HEK293 (cell line): Measurements from ENCODE around the gene WDR82.

Experiments used
- BCL11A ChIP-seq: fragments of 450-650 bp; formaldehyde crosslinking; IDR thresholded peaks from 2 replicates; pipeline ENCODE4 v1.5.1; 2016; ENCODE audit warnings: low read depth, missing biosample characterization, missing genetic modification characterization
- KLF1 ChIP-seq: fragments of 450-650 bp; formaldehyde crosslinking; IDR thresholded peaks from 2 replicates; pipeline ENCODE4 v1.5.1; 2016; ENCODE audit warnings: missing biosample characterization, missing genetic modification characterization
- KLF16 ChIP-seq: fragments of 450-650 bp; formaldehyde crosslinking; IDR thresholded peaks from 2 replicates; pipeline ENCODE4 v1.5.1; 2017; ENCODE audit warnings: missing biosample characterization, missing genetic modification characterization
- KLF9 ChIP-seq: fragments of 450-650 bp; formaldehyde crosslinking; IDR thresholded peaks from 2 replicates; pipeline ENCODE4 v1.5.1; 2016; ENCODE audit warnings: missing biosample characterization, missing genetic modification characterization, low read depth
- MEIS1 ChIP-seq: sonication (generic); formaldehyde crosslinking; IDR thresholded peaks from 2 replicates; pipeline ENCODE4 v1.8.1; 2022; ENCODE audit warnings: missing genetic modification reagents, mild to moderate bottlenecking, borderline replicate concordance
- MYNN ChIP-seq: fragments of 450-650 bp; formaldehyde crosslinking; IDR thresholded peaks from 2 replicates; pipeline ENCODE4 v1.5.1; 2016; ENCODE audit warnings: missing biosample characterization, missing genetic modification characterization, borderline replicate concordance
- OVOL3 ChIP-seq: fragments of 450-650 bp; formaldehyde crosslinking; IDR thresholded peaks from 2 replicates; pipeline ENCODE4 v1.5.1; 2016; ENCODE audit warnings: missing biosample characterization, missing genetic modification characterization
- PATZ1 ChIP-seq: fragments of 450-650 bp; formaldehyde crosslinking; IDR thresholded peaks from 2 replicates; pipeline ENCODE4 v1.5.1; 2016; ENCODE audit warnings: missing biosample characterization, missing genetic modification characterization
- ZBTB10 ChIP-seq: fragments of 450-650 bp; formaldehyde crosslinking; IDR thresholded peaks from 2 replicates; pipeline ENCODE4 v1.5.1; 2016; ENCODE audit warnings: missing biosample characterization, missing genetic modification characterization
- ZBTB17 ChIP-seq: fragments of 450-650 bp; formaldehyde crosslinking; IDR thresholded peaks from 2 replicates; pipeline ENCODE4 v1.5.1; 2016; ENCODE audit warnings: missing biosample characterization, missing genetic modification characterization
- ZBTB20 ChIP-seq: fragments of 450-650 bp; formaldehyde crosslinking; IDR thresholded peaks from 2 replicates; pipeline ENCODE4 v1.5.1; 2016; ENCODE audit warnings: missing biosample characterization, missing genetic modification characterization
- ZIC2 ChIP-seq: fragments of 450-650 bp; formaldehyde crosslinking; IDR thresholded peaks from 2 replicates; pipeline ENCODE4 v1.5.1; 2016; ENCODE audit warnings: missing biosample characterization, missing genetic modification characterization
- ZNF121 ChIP-seq: fragments of 450-650 bp; formaldehyde crosslinking; IDR thresholded peaks from 2 replicates; pipeline ENCODE4 v1.5.1; 2016; ENCODE audit warnings: missing biosample characterization, missing genetic modification characterization
- ZNF155 ChIP-seq: fragments of 450-650 bp; formaldehyde crosslinking; IDR thresholded peaks from 2 replicates; pipeline ENCODE4 v1.5.1; 2016; ENCODE audit warnings: missing biosample characterization, missing genetic modification characterization
- ZNF157 ChIP-seq: fragments of 450-650 bp; formaldehyde crosslinking; IDR thresholded peaks from 2 replicates; pipeline ENCODE4 v1.5.1; 2016; ENCODE audit warnings: missing biosample characterization, missing genetic modification characterization
- ZNF16 ChIP-seq: fragments of 450-650 bp; formaldehyde crosslinking; IDR thresholded peaks from 2 replicates; pipeline ENCODE4 v1.5.1; 2016; ENCODE audit warnings: low read depth, missing biosample characterization, missing genetic modification characterization
- ZNF18 ChIP-seq: fragments of 450-650 bp; formaldehyde crosslinking; IDR thresholded peaks from 2 replicates; pipeline ENCODE4 v1.5.1; 2016; ENCODE audit warnings: missing biosample characterization, missing genetic modification characterization
- ZNF2 ChIP-seq: fragments of 450-650 bp; formaldehyde crosslinking; IDR thresholded peaks from 2 replicates; pipeline ENCODE4 v1.5.1; 2016; ENCODE audit warnings: missing biosample characterization, missing genetic modification characterization
- ZNF214 ChIP-seq: fragments of 450-650 bp; formaldehyde crosslinking; IDR thresholded peaks from 2 replicates; pipeline ENCODE4 v1.5.1; 2017; ENCODE audit warnings: missing biosample characterization, mild to moderate bottlenecking, missing genetic modification characterization, borderline replicate concordance
- ZNF24 ChIP-seq: fragments of 450-650 bp; formaldehyde crosslinking; IDR thresholded peaks from 2 replicates; pipeline ENCODE4 v1.5.1; 2016; ENCODE audit warnings: missing biosample characterization, missing genetic modification characterization
- ZNF362 ChIP-seq: fragments of 450-650 bp; formaldehyde crosslinking; IDR thresholded peaks from 2 replicates; pipeline ENCODE4 v1.5.1; 2016; ENCODE audit warnings: missing biosample characterization, missing genetic modification characterization
- ZNF707 ChIP-seq: fragments of 450-650 bp; formaldehyde crosslinking; IDR thresholded peaks from 2 replicates; pipeline ENCODE4 v1.5.1; 2016; ENCODE audit warnings: missing biosample characterization, missing genetic modification characterization
- ZNF747 ChIP-seq: fragments of 450-650 bp; formaldehyde crosslinking; IDR thresholded peaks from 2 replicates; pipeline ENCODE4 v1.5.1; 2016; ENCODE audit warnings: missing biosample characterization, missing genetic modification characterization
- ZSCAN4 ChIP-seq: fragments of 450-650 bp; formaldehyde crosslinking; IDR thresholded peaks from 2 replicates; pipeline ENCODE4 v1.5.1; 2017; ENCODE audit warnings: missing biosample characterization, missing genetic modification characterization
- ZXDB ChIP-seq: fragments of 450-650 bp; formaldehyde crosslinking; IDR thresholded peaks from 2 replicates; pipeline ENCODE4 v1.5.1; 2016; ENCODE audit warnings: missing biosample characterization, missing genetic modification characterization
- TF ChIP-seq, protein P1 (sequence below): fragments of 450-650 bp; formaldehyde crosslinking; IDR thresholded peaks from 2 replicates; pipeline ENCODE4 v1.5.1; 2017; ENCODE audit warnings: missing biosample characterization, mild to moderate bottlenecking, missing genetic modification characterization, moderate library complexity
- TF ChIP-seq, protein P2 (sequence below): fragments of 450-650 bp; formaldehyde crosslinking; IDR thresholded peaks from 2 replicates; pipeline ENCODE4 v1.5.1; 2016; ENCODE audit warnings: missing biosample characterization, missing genetic modification characterization

Gene WDR82

GRCh38 chr3:52238761-52239701, 39.4 kb downstream of the WDR82 start, which contains the start of gene TWF2 (continued):
- TF ChIP-seq ZNF362 (tag by site-specific recombination) (no peak), ZSCAN4 (tag by site-specific recombination) (no peak; the same call in 1 of the 2 replicates), KLF9 (tag by site-specific recombination) (peak; percentile 69; the same call in 1 of the 2 replicates), ZBTB20 (tag by site-specific recombination) (peak; percentile 98), MYNN (tag by site-specific recombination) (no peak), ZNF707 (no peak), ZNF24 (tag by site-specific recombination) (peak; percentile 27; the same call in 1 of the 2 replicates), ZNF121 (tag by site-specific recombination) (no peak), OVOL3 (no peak), ZBTB17 (no peak), ZXDB (tag by site-specific recombination) (peak; percentile 70), ZNF18 (no peak), ZNF214 (tag by site-specific recombination) (no peak), KLF16 (tag by site-specific recombination) (peak; percentile 37), ZNF155 (tag by site-specific recombination) (no peak), ZBTB10 (peak; percentile 71; the same call in 1 of the 2 replicates), ZNF2 (no peak), ZNF157 (tag by site-specific recombination) (no peak), ZIC2 (tag by site-specific recombination) (no peak), MEIS1 (CRISPR knock-in tag) (no peak), ZNF747 (tag by site-specific recombination) (no peak), PATZ1 (tag by site-specific recombination) (peak; percentile 82), BCL11A (tag by site-specific recombination) (no peak), ZNF16 (tag by site-specific recombination) (no peak), KLF1 (tag by site-specific recombination) (no peak)
- TF ChIP-seq, protein P1, sequence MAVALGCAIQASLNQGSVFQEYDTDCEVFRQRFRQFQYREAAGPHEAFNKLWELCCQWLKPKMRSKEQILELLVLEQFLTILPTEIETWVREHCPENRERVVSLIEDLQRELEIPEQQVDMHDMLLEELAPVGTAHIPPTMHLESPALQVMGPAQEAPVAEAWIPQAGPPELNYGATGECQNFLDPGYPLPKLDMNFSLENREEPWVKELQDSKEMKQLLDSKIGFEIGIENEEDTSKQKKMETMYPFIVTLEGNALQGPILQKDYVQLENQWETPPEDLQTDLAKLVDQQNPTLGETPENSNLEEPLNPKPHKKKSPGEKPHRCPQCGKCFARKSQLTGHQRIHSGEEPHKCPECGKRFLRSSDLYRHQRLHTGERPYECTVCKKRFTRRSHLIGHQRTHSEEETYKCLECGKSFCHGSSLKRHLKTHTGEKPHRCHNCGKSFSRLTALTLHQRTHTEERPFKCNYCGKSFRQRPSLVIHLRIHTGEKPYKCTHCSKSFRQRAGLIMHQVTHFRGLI: no peak
- TF ChIP-seq, protein P2, sequence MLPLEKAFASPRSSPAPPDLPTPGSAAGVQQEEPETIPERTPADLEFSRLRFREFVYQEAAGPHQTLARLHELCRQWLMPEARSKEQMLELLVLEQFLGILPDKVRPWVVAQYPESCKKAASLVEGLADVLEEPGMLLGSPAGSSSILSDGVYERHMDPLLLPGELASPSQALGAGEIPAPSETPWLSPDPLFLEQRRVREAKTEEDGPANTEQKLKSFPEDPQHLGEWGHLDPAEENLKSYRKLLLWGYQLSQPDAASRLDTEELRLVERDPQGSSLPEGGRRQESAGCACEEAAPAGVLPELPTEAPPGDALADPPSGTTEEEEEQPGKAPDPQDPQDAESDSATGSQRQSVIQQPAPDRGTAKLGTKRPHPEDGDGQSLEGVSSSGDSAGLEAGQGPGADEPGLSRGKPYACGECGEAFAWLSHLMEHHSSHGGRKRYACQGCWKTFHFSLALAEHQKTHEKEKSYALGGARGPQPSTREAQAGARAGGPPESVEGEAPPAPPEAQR (tag by site-specific recombination): no peak
